ENCODE measurements around the gene BBOF1. TPM values are rescaled to one million over a fixed set of nuclear protein-coding genes. Genes with fewer than 3 reads are reported as not detected.

Gene BBOF1
- total RNA-seq, 1 donor from 2014 or later, result 0.91 TPM

Other genes starting within 250 kb of the BBOF1 start
- 8.7 TPM for gene PTGR2, start 167.5 kb upstream of the BBOF1 start, total RNA-seq (ENCODE audit: unreplicated experiment)
- 50.7 TPM for gene ZNF410, start 132.5 kb upstream of the BBOF1 start, total RNA-seq (ENCODE audit: unreplicated experiment)
- gene FAM161B, start 69.3 kb upstream of the BBOF1 start, total RNA-seq (ENCODE audit: unreplicated experiment), result 2.8 TPM
- gene COQ6, start 69.0 kb upstream of the BBOF1 start, total RNA-seq (ENCODE audit: unreplicated experiment), result 13.7 TPM
- 7.8 TPM for gene ENTPD5, start 61 bp upstream of the BBOF1 start, total RNA-seq (ENCODE audit: unreplicated experiment)
- gene ALDH6A1, start 65.1 kb downstream of the BBOF1 start, total RNA-seq (ENCODE audit: unreplicated experiment), result 8.6 TPM
- gene LIN52, start 65.6 kb downstream of the BBOF1 start, total RNA-seq (ENCODE audit: unreplicated experiment), result 4.5 TPM
- not detected for gene VSX2, start 220.1 kb downstream of the BBOF1 start, total RNA-seq (ENCODE audit: unreplicated experiment)